HG03442 (cell line): ENCODE data around the gene KRT71.

ENCODE experiments used
- ATAC-seq: cut with Tn5 transposase; IDR thresholded peaks from one replicate; pipeline ENCODE4 v1.9.1; 2021; ENCODE audit warnings: mild to moderate bottlenecking, moderate library complexity; ENCODE audit not compliant: unreplicated experiment

The KRT71 gene

GRCh38 chr12:52499806-52500560, 53.0 kb downstream of the KRT71 start:
- no peak for ATAC-seq

GRCh38 chr12:52498946-52499345, 54.0 kb downstream of the KRT71 start:
- ATAC-seq: no peak

GRCh38 chr12:52497975-52498374, 55.0 kb downstream of the KRT71 start:
- ATAC-seq: no peak

DNA sequence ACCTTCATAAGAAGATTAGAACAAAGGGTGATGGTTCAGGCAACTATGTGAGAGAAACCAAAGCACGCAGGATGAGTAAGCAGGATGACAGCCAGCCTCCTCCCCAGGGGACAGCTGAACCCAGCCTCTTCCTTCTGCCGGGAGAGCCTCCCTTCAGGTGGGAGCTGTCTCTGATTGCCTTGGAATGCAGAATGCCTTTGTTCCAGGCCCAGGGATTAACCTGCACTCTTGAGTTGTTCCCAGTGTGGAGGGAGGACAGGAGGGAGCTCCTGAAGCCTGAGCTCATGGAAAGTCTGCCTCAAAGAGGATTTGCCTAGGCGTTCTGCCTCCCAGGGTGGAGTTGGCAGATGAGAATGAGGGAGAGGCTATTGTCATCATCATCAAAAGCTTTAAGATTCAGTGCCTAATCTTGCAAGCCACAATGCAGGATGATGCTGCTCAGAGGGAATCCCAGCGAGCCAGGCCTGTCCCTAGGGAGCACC, 56.3 kb downstream of the KRT71 start:
- ATAC-seq: no peak

GRCh38 chr12:52496054-52496453, 56.9 kb downstream of the KRT71 start:
- ATAC-seq: no peak

- ATAC-seq: no peak
Observed at GRCh38 chr12:52495389-52495788, 57.6 kb downstream of the KRT71 start.

GRCh38 chr12:52494518-52494917, 58.4 kb downstream of the KRT71 start:
- no peak for ATAC-seq

DNA sequence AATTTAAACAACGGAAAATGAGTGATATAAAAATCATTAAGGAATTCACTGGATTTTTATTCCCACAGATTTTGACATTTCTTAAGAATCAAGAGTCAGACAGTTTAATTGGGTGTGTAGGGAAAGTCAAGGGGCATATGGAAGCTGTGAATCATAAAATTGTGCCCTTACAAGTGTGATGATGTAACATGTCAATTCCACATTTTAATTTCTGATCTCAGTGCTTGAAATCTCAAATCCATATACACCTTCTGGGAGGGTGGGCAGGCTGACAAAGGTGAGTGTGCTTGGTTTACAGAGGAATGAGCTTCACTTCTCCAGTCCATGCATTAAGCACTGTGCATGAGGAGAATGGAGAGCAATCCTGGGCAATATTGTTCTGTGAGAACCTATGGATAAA, 58.8 kb downstream of the KRT71 start:
- no peak for ATAC-seq
